ENCODE data around the gene COBL. TPM values are rescaled to one million over a fixed set of nuclear protein-coding genes. Genes with fewer than 3 reads are reported as not detected.

The COBL gene
- total and polyA plus RNA-seq, 2 of the 8 experiments (the other 6 are each of a cell fraction or from before 2014, with no cell fraction given): 13.8 to 40.4 TPM

DNA sequence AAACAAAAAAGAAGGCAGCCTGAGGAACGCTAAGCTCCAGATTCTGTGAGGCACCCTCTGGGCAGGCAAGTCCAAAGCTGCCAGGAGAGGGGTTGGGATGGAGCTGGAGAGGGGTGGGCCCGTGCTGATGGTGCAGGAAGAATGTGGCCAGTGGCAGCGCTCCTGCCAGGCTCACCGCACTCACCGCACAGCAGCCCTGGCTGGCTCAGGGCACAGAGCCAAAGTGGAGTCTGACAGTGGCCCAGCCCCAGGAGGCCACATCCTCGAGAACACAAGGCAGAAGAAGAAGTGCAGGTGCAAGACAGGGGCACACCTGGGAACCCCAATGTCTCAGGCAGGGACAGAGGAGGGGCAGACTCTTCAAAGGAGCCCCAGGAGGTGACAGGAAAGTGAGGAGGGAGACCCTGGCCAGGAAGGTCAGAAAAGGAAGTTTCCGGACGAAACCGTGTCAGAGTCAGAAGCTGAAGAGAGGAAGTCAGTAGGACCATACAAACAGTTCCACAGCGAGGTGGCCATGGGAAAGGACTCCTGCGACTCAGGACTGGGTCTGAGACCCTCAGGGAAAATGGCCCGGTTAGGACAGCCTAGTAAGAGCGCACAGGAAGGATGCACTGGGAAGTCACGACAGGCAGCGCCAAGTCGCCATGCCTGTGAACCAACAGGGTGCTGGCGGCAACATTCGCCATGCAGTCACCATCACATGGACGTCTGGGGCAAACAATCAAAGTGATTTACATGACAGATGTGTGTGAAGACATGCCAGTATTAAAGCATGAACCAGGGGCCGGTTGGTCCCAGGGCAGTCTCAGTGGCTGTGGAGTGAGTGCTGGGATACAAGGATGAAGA lies 54.4 kb downstream of the COBL start (continued):
- no peak for TF ChIP-seq RNF2 (IDR thresholded peaks at IDR 0.05; ENCODE audit: borderline replicate concordance, low read depth, low read length, missing control alignments, poor library complexity, severe bottlenecking)
- TF ChIP-seq SIN3A (conservative IDR thresholded peaks at IDR 0.05 in 1 of 2, IDR thresholded peaks at IDR 0.05 in 1 of 2; ENCODE audit: low read depth in 1 of 2, low read length in 2 of 2): no peak
- no peak for TF ChIP-seq TCF12 (IDR thresholded peaks at IDR 0.05; ENCODE audit: low read depth, low read length)
